ENCODE results near the gene CLK3.

GRCh38 chr15:74622758-74623157 is 7.1 kb downstream of the CLK3 start:
- TF ChIP-seq POLR2A (IDR thresholded peaks at IDR 0.05; ENCODE audit: low read depth, low read length) (no peak), POLR2AphosphoS5 (IDR thresholded peaks at IDR 0.05; ENCODE audit: low read depth, low read length) (no peak), TAF1 (IDR thresholded peaks at IDR 0.05; ENCODE audit: borderline replicate concordance, low read depth, low read length) (no peak)
